Activated naive CD8-positive, alpha-beta T cell treated with anti-CD3 and anti-CD28 coated beads for 36 hours (primary cell): ENCODE results near the gene PRKCSH. TPM values are rescaled to one million over a fixed set of nuclear protein-coding genes. Genes with fewer than 3 reads are reported as not detected.

Source experiments
- DNase-seq: peaks from one replicate; pipeline ENCODE4 v3.0.0; 2021
- H3K27ac Mint-ChIP-seq: one replicate; pipeline ENCODE4 v1.8.0; 2022; ENCODE audit warnings: mild to moderate bottlenecking, moderate library complexity, mixed read lengths
- H3K27me3 Mint-ChIP-seq: one replicate; pipeline ENCODE4 v1.8.0; 2022; ENCODE audit warnings: mild to moderate bottlenecking, mixed read lengths
- H3K36me3 Mint-ChIP-seq: one replicate; pipeline ENCODE4 v1.8.0; 2021; ENCODE audit warnings: mild to moderate bottlenecking, mixed read lengths
- H3K4me1 Mint-ChIP-seq: one replicate; pipeline ENCODE4 v1.8.0; 2021; ENCODE audit warnings: mixed read lengths
- H3K4me3 Mint-ChIP-seq: one replicate; pipeline ENCODE4 v1.8.0; 2022; ENCODE audit warnings: mild to moderate bottlenecking, moderate library complexity, mixed read lengths
- H3K9me3 Mint-ChIP-seq: one replicate; pipeline ENCODE4 v1.8.0; 2022; ENCODE audit warnings: mixed read lengths
- total RNA-seq, 2 experiments: library from RNA; stranded (reverse); gene quantifications; one replicate each; pipeline ENCODE4 v1.2.3, GENCODE V29; 2021

The PRKCSH gene
- total RNA-seq, 2 experiments from 2014 or later, result 212 to 222 TPM

DNA sequence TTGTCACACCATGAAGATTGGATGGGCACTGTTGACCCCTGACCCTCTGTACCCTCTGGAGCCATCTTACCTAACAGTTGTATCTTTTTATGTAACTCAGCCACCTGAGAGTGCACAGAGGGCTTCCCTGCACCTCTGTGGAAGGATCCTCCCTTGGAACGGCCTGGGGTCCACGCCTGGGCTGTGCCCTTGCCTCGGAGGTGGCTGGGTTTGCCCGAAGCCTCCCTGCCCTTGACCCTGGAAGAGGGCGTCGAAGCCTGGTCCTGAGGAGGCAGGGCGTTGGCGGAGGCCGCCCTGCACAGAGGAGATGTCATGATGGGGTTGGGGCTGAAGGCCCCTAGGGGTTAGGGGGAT is 755 bp upstream of the PRKCSH start:
- Mint-ChIP-seq H3K4me1 (peaks cover 14% of the 10 kb centered on the region), H3K9me3 (no peaks in the 10 kb centered on the region), H3K27ac (peak overlapping the region; percentile 100), H3K27me3 (peaks cover 3% of the 10 kb centered on the region), H3K36me3 (peaks cover 24% of the 10 kb centered on the region), H3K4me3 (peak overlapping the region; percentile 100)
- no peak for DNase-seq

DNA sequence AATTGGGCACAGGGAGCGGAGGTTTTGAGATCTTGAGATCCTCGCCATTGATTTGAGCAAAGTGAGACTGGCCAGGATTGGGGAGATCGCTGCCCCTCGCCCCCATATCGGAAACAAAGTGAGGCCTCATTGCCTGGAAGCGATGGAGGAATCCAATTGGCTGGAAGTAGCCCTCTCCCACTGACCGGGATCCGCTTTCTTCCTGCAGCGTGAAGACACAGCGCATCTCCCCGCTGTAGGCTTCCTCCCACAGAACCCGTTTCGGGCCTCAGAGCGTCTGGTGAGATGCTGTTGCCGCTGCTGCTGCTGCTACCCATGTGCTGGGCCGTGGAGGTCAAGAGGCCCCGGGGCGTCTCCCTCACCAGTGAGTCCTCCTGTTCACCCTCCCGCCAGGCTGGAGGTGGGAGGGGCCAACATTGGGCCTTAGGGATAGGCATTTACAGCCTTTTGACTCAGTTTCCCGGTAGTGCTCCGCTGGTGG is 438 bp downstream of the PRKCSH start:
- peak; percentile 22 for DNase-seq
- Mint-ChIP-seq H3K27ac (peak overlapping the region; percentile 100), H3K36me3 (peaks cover 28% of the 10 kb centered on the region), H3K4me3 (peak overlapping the region; percentile 100), H3K4me1 (peaks cover 15% of the 10 kb centered on the region), H3K27me3 (no peaks in the 10 kb centered on the region), H3K9me3 (no peaks in the 10 kb centered on the region)

DNA sequence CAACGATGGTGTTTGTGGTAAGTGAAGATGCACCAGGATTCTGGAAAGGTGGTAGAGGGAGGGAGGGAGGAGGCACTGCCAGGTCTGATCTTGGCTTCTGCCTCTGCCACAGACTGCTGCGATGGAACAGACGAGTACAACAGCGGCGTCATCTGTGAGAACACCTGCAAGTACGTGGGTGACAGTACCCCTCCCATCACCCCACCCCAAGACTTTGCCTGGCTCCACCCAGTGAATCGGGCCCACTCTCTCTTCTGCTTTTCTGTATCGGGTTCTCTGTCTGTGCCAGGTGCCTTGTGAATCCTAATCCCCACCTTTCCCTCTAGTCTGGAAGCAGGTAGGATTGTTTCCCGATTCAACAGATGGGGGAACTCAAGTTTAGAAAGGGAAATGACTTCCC is 2.5 kb downstream of the PRKCSH start:
- Mint-ChIP-seq H3K4me1 (peaks cover 17% of the 10 kb centered on the region), H3K4me3 (peak overlapping the region; percentile 41), H3K9me3 (no peaks in the 10 kb centered on the region), H3K27ac (no peak overlapping the region), H3K27me3 (no peaks in the 10 kb centered on the region), H3K36me3 (peaks cover 32% of the 10 kb centered on the region)
- no peak for DNase-seq

DNA sequence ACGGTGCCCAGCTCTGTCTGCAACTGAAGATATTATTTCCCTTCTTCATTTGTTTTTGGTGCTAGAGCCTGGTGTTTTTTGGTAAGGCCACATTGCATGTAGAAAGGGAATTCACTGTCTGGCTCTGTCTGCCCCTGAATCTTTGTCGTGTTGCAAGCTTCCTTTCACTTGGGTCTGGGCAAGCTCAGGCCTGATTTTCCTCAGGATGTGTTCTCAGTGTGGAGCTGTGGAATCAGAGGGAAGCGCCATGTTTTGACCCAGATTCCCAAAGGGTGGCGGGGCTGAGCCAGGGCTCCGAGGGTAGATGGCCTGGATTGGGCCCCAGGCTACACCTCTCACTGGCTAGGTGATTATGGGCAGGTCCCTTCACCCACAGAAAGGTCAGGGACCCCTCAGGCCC is 8.6 kb downstream of the PRKCSH start:
- DNase-seq, result no peak
- Mint-ChIP-seq H3K9me3 (no peaks in the 10 kb centered on the region), H3K4me3 (no peak overlapping the region), H3K27ac (no peak overlapping the region), H3K27me3 (no peaks in the 10 kb centered on the region), H3K4me1 (peaks cover 4% of the 10 kb centered on the region), H3K36me3 (peaks cover 10% of the 10 kb centered on the region)

DNA sequence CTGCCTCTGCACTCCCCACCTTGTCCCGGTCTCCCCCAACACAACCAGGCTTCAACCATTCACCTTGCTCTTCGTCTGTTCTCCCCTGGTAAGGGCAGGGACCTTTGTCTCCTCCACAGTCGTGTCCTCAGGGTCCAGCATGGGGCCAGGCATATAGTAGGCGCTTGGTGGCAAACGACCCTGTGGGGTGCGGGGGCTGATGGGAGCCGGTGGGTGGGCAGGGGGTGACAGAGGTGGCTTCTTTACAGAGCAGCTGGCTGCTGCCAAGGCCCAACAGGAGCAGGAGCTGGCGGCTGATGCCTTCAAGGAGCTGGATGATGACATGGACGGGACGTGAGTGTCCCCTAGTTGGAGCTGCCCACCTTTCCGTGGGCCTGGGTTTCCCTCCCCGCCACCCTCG is 9.7 kb downstream of the PRKCSH start:
- Mint-ChIP-seq H3K4me3 (no peak overlapping the region), H3K4me1 (peaks cover 4% of the 10 kb centered on the region), H3K36me3 (peaks cover 10% of the 10 kb centered on the region), H3K27me3 (no peaks in the 10 kb centered on the region), H3K27ac (no peak overlapping the region), H3K9me3 (no peaks in the 10 kb centered on the region)
- no peak for DNase-seq

DNA sequence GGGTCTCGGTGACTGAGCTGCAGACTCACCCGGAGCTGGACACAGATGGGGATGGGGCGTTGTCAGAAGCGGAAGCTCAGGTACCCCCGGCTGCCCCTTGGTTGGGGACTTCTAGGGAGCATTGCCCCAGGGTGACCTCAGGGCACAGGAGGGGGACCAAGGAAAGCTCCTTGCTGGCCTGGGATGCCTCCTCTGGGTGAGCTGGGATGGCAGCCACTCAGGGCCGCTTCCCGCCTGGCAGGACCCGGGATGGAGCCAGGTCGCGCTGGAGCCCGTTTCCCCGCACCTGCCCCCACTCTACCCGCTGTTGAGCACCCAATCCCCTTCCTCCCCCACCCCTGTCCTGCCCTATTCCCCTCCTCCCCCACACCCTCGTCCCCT is 10.8 kb downstream of the PRKCSH start:
- no peak for DNase-seq
- Mint-ChIP-seq H3K27me3 (no peaks in the 10 kb centered on the region), H3K9me3 (no peaks in the 10 kb centered on the region), H3K36me3 (peaks cover 5% of the 10 kb centered on the region), H3K4me1 (no peaks in the 10 kb centered on the region), H3K27ac (no peak overlapping the region), H3K4me3 (no peak overlapping the region)

DNA sequence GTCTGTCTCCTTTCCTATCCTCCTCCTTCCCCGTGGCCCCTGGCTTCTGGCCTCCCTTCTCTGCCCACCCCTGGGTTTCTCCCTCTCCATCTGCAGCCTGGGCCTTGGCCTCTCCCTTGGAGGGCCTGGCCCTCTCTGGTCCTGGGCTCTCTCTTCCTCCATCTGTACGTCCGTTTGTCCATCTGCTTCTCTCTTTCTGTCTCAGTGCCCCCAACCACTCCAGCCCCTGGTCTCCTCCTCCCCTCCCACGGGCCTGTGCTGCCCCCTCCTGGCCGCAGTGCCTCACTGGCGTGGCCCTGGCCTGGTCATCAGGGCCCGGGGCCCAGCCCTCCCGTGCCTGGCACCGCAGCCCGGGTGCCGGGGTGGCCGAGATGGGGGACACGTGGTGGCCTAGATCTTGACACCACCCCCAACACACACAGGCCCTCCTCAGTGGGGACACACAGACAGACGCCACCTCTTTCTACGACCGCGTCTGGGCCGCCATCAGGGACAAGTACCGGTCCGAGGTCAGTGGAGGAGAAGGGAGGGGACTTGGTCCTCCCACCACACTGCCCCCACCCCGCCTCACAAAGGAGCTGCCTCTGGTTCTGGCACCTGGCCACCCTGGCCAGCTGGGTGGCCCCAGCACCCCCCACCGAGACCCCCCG is 11.3 kb downstream of the PRKCSH start:
- Mint-ChIP-seq H3K9me3 (no peaks in the 10 kb centered on the region), H3K27ac (no peak overlapping the region), H3K27me3 (no peaks in the 10 kb centered on the region), H3K4me3 (no peak overlapping the region), H3K4me1 (no peaks in the 10 kb centered on the region), H3K36me3 (peaks cover 5% of the 10 kb centered on the region)
- peak; percentile 41 for DNase-seq

DNA sequence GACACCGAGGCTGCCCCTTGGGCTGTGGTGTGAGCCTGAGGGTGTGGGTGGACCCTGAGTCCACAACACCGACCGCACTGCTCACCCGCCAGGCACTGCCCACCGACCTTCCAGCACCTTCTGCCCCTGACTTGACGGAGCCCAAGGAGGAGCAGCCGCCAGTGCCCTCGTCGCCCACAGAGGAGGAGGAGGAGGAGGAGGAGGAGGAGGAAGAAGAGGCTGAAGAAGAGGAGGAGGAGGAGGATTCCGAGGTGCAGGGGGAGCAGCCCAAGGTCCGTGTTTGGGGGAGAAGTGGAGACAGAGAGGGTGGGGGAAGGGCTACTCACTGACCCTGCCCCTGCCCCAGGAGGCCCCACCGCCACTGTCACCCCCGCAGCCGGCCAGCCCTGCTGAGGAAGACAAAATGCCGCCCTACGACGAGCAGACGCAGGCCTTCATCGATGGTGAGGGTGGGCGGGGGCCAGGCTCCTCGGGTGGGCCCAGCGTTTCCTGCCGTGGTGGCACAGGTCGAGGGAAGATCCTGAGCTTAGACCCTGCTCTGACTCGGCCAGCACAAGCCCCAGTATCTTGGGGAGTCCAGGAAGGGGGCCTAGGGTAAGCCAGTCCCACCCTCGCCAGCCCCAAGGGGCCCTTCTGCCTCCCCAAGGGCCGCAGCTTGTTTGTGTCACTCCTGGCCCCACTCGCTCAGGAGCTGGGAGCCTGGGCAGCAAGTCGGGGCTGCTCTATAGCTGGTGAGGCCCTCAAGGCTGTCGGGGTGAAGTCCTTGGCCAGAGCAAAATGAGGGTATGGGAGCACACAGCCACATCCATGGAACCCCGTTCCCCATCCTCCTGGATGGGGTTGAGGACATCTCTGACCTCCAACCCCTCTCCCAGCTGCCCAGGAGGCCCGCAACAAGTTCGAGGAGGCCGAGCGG is 12.2 kb downstream of the PRKCSH start:
- DNase-seq, result no peak
- Mint-ChIP-seq H3K4me1 (no peaks in the 10 kb centered on the region), H3K36me3 (peaks cover 4% of the 10 kb centered on the region)

DNA sequence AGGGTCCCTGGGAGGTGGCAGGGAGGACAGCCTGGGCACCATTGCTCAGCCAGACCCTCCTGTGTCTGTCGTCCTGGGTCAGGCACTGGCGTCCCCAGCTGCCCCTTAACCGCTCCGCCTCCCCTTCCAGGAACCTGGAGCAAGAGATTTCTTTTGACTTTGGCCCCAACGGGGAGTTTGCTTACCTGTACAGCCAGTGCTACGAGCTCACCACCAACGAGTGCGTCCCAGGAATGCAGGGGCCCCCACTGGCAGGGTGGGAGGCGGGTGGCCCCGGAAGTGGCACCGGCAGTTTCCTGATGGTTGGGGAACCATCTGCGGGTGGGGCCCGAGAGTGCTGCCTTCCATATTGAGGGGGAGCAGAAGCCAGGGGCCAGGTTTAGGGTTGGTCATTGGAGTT is 13.0 kb downstream of the PRKCSH start:
- Mint-ChIP-seq H3K27me3 (peaks cover 2% of the 10 kb centered on the region), H3K9me3 (no peaks in the 10 kb centered on the region), H3K36me3 (peaks cover 4% of the 10 kb centered on the region), H3K4me1 (no peaks in the 10 kb centered on the region), H3K27ac (no peak overlapping the region), H3K4me3 (no peak overlapping the region)
- DNase-seq, result no peak

More for the DNA sequence above, 12.2 kb downstream of the PRKCSH start:
- no peak overlapping the region for H3K4me3 Mint-ChIP-seq
- no peaks in the 10 kb centered on the region for H3K27me3 Mint-ChIP-seq
- H3K27ac Mint-ChIP-seq, result no peak overlapping the region
- H3K9me3 Mint-ChIP-seq, result no peaks in the 10 kb centered on the region

DNA sequence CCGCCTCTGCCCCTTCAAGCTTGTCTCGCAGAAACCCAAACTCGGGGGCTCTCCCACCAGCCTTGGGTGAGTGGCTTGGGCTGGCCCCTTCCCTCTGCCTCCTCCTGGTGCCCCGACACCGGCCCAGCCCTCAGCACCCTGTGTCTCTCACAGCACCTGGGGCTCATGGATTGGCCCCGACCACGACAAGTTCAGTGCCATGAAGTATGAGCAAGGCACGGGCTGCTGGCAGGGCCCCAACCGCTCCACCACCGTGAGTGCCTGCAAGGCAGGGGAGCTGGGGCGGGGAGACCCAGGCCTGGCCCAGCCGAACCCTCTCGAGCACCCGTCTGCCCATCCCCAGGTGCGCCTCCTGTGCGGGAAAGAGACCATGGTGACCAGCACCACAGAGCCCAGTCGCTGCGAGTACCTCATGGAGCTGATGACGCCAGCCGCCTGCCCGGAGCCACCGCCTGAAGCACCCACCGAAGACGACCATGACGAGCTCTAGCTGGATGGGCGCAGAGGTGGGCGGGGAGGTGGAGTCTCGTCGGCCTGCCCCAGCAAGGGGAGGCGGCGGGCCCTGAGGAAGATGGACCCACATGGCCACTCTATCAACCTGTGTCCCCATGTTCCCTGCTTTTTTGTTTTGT is 13.6 kb downstream of the PRKCSH start:
- Mint-ChIP-seq H3K9me3 (no peaks in the 10 kb centered on the region), H3K4me3 (no peak overlapping the region), H3K27me3 (peaks cover 4% of the 10 kb centered on the region), H3K4me1 (no peaks in the 10 kb centered on the region), H3K27ac (peak overlapping the region; percentile 38), H3K36me3 (peaks cover 4% of the 10 kb centered on the region)
- DNase-seq, result no peak

DNA sequence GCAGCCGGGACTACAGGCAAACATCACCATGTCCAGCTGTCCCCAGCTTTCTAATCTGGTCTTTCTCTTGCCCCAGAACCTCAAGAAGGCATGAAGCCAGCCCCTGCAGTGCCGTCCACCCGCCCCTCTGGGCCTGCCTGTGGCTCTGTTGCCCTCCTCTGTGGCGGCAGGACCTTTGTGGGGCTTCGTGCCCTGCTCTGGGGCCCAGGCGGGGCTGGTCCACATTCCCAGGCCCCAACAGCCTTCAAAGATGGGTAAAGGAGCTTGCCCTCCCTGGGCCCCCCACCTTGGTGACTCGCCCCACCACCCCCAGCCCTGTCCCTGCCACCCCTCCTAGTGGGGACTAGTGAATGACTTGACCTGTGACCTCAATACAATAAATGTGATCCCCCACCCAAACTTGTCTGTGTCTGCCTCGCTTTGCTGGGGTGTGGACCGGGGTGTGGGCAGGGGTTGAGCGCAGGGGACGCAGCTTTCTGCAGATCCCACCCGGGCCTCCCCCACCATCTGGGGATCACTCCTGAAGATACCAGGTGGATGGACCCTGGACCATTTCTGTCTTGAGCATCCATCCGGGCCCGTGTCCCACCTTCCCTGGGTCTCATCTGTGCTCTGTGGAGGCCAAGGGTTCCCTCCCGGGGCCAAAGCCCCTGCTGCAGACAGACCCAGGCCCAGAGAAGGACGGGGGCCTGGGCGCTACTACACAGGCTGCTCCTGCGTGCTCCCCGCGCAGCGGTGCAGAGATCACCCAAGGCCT is 15.3 kb downstream of the PRKCSH start:
- no peaks in the 10 kb centered on the region for H3K4me1 Mint-ChIP-seq
- peaks cover 7% of the 10 kb centered on the region for H3K27me3 Mint-ChIP-seq
- peaks cover 4% of the 10 kb centered on the region for H3K36me3 Mint-ChIP-seq
- no peak overlapping the region for H3K4me3 Mint-ChIP-seq
- no peak for DNase-seq
- no peak overlapping the region for H3K27ac Mint-ChIP-seq
- no peaks in the 10 kb centered on the region for H3K9me3 Mint-ChIP-seq

DNA sequence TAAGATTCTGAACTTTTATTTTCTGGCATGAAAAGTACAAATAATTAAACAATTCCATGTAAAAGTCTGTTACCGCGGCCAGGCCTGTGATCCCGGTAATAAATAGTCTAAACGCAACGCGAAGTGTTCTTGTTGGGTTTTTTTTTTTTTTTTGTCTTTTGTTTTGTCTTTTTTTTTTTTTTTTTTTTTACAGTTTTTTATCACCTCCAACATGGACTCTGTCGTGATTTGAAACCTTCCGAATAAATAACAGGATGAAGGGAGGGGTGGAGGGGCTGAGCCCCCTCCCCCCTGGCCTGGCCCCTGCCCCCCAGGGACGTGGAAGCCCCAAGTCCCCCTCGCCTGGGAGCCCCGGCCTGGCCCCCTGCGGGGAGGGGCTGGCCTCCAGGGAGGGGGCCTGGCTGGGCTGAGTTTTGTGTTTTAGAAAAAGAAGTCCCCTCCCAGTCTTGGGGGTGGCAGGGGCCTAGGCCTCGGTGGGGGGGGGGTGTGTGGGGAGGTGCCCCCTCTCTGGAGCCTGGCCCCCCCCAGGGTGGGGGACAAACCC is 16.0 kb downstream of the PRKCSH start:
- no peaks in the 10 kb centered on the region for H3K9me3 Mint-ChIP-seq
- no peaks in the 10 kb centered on the region for H3K4me1 Mint-ChIP-seq

DNA sequence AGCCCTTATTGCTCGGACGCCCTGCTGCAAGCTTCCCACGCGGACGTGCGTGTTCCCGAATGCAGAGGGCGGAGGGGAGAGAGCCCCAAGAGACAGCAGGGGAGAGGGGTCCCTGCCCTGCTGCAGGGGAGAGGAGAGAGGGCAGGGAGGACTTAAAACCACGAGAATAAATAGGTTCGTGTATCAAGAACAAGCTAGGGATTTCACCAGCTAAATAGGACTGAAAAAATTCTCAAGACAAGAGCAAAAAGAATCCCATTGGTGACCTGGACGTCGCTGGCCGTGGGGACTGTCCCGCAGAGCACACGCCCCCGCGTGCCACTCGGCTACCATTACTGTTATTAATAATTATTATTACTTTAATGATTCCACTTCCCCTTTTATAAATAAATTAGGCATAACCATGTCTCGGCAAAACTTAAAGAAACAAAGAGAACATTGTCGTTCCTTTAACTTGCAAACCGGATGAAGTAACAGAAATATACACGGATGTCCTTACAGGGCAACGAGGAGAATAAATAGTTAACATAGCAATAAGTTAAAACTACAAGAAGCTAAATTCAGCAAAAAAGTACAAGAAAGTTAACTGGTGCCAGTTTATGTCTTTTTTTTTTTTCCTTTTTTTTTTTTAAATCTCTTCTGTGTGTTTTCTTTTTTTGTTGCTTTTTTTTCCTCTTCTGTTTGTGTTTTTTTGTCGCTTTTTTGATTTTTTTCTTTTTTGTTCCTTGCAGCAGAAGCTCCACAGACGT is 16.6 kb downstream of the PRKCSH start:
- DNase-seq, result no peak
- H3K4me1 Mint-ChIP-seq, result no peaks in the 10 kb centered on the region
- peaks cover 2% of the 10 kb centered on the region for H3K36me3 Mint-ChIP-seq
- peaks cover 7% of the 10 kb centered on the region for H3K27me3 Mint-ChIP-seq
- H3K4me3 Mint-ChIP-seq, result no peak overlapping the region
- no peak overlapping the region for H3K27ac Mint-ChIP-seq
- H3K9me3 Mint-ChIP-seq, result no peaks in the 10 kb centered on the region

More for the DNA sequence above, 16.0 kb downstream of the PRKCSH start:
- DNase-seq, result no peak
- no peak overlapping the region for H3K4me3 Mint-ChIP-seq
- H3K27me3 Mint-ChIP-seq, result peaks cover 7% of the 10 kb centered on the region
- peaks cover 4% of the 10 kb centered on the region for H3K36me3 Mint-ChIP-seq
- no peak overlapping the region for H3K27ac Mint-ChIP-seq
